NCI-H2227 (cell line): Measurements from ENCODE around the gene LILRB4.
"Not testable (repeated sequence)": the region's sequence is repeated elsewhere in the genome, so short reads cannot be mapped to it uniquely, and the experiment has no call there.

ENCODE experiments used
- DNase-seq: peaks from one replicate; lab custom pipeline; 2025; ENCODE audit not compliant: unreplicated experiment; lab: John Stamatoyannopoulos, UW

The LILRB4 gene

GRCh38 chr19:54662730-54663129 is at the start of gene LILRB4:
TSS of gene LILRB4 (plus strand) at chr19:54662985. CDS start at chr19:54663034, 49 bp downstream.
- no peak for DNase-seq

- no peak for DNase-seq
These were observed 48.1 kb upstream of the LILRB4 start for GRCh38 chr19:54614726-54615125.

- no peak for DNase-seq
These were observed 46.7 kb upstream of the LILRB4 start for GRCh38 chr19:54616057-54616456.

GRCh38 chr19:54616821-54617560 is 45.8 kb upstream of the LILRB4 start:
- DNase-seq, result no peak

GRCh38 chr19:54620464-54620863 is 42.3 kb upstream of the LILRB4 start:
- DNase-seq, result no peak

- DNase-seq, result no peak
These were observed 40.4 kb upstream of the LILRB4 start for GRCh38 chr19:54622431-54622830.

GRCh38 chr19:54624234-54624633 is 38.6 kb upstream of the LILRB4 start:
- DNase-seq, result not testable (repeated sequence)

- DNase-seq, result not testable (repeated sequence)
These were observed 37.7 kb upstream of the LILRB4 start for GRCh38 chr19:54624934-54625730.

- DNase-seq, result no peak
These were observed 36.0 kb upstream of the LILRB4 start for GRCh38 chr19:54626757-54627156.

- not testable (repeated sequence) for DNase-seq
These were observed 34.9 kb upstream of the LILRB4 start for GRCh38 chr19:54627912-54628311.

GRCh38 chr19:54630262-54630661 is 32.5 kb upstream of the LILRB4 start, which contains the start of gene LILRB1:
TSS of gene LILRB1 (plus strand) at chr19:54630484. CDS start at chr19:54631074, 590 bp downstream.
- not testable (repeated sequence) for DNase-seq

GRCh38 chr19:54630782-54631181 is 32.0 kb upstream of the LILRB4 start:
- DNase-seq, result no peak

GRCh38 chr19:54631489-54632337 is 31.1 kb upstream of the LILRB4 start:
- not testable (repeated sequence) for DNase-seq

- DNase-seq, result not testable (repeated sequence)
These were observed 30.3 kb upstream of the LILRB4 start for GRCh38 chr19:54632517-54632916.

- no peak for DNase-seq
These were observed 29.4 kb upstream of the LILRB4 start for GRCh38 chr19:54633401-54633800.

- DNase-seq, result not testable (repeated sequence)
These were observed 26.7 kb upstream of the LILRB4 start for GRCh38 chr19:54636081-54636480.

- DNase-seq, result no peak
These were observed 24.1 kb upstream of the LILRB4 start for GRCh38 chr19:54638683-54639082.

- DNase-seq, result not testable (repeated sequence)
These were observed 19.8 kb upstream of the LILRB4 start for GRCh38 chr19:54642953-54643352.

- DNase-seq, result not testable (repeated sequence)
These were observed 19.2 kb upstream of the LILRB4 start for GRCh38 chr19:54643583-54643982.

GRCh38 chr19:54644056-54644455 is 18.7 kb upstream of the LILRB4 start:
- DNase-seq, result no peak

GRCh38 chr19:54646331-54646841 is 16.4 kb upstream of the LILRB4 start:
- no peak for DNase-seq
